K562 (cell line): Measurements from ENCODE around the gene ELOF1. TPM values are rescaled to one million over a fixed set of nuclear protein-coding genes. Genes with fewer than 3 reads are reported as not detected.

Experiments
- EWSR1 ChIP-seq: fragments of 450-650 bp; IDR thresholded peaks from 2 replicates; pipeline ENCODE4 v1.6.1; 2018; ENCODE audit warnings: borderline replicate concordance, mild to moderate bottlenecking, low read depth, moderate library complexity; ENCODE audit not compliant: partially characterized antibody
- GABPB1 ChIP-seq: sonication (generic); formaldehyde crosslinking; IDR thresholded peaks from 2 replicates; pipeline ENCODE4 v1.8.0; 2022; ENCODE audit warnings: mild to moderate bottlenecking, missing genetic modification reagents
- GATA2 ChIP-seq: sonication (generic); formaldehyde crosslinking; IDR thresholded peaks from 2 replicates; pipeline ENCODE4 v1.4.0; 2020; ENCODE audit warnings: mild to moderate bottlenecking, missing genetic modification reagents
- JUN ChIP-seq, 2 experiments: sonication (generic) in 1 of 2; formaldehyde crosslinking in 1 of 2; IDR thresholded peaks; 2 replicates each; pipeline versions ENCODE4 v1.6.1 to v1.8.0; 2012 to 2022; ENCODE audit warnings: borderline replicate concordance in 2 of 2, mild to moderate bottlenecking in 2 of 2, improper control_type of control experiment in 1 of 2, low read depth in 1 of 2, low read length in 1 of 2, missing genetic modification reagents in 1 of 2
- KLF1 ChIP-seq: fragments of 450-650 bp; IDR thresholded peaks from 2 replicates; pipeline ENCODE4 v1.6.1; 2016; ENCODE audit warnings: missing genetic modification characterization, missing compliant biosample characterization
- MED1 ChIP-seq: sonication (generic); formaldehyde crosslinking; IDR thresholded peaks from 2 replicates; pipeline ENCODE4 v1.8.1; 2023; ENCODE audit warnings: missing genetic modification reagents, borderline replicate concordance
- NCOR1 ChIP-seq: fragments of 450-650 bp; IDR thresholded peaks from 2 replicates; pipeline ENCODE4 v1.6.1; 2016; ENCODE audit warnings: mild to moderate bottlenecking, moderate library complexity
- PCBP2 ChIP-seq: fragments of 200-400 bp; formaldehyde crosslinking; IDR thresholded peaks from 2 replicates; pipeline ENCODE4 v1.6.1; 2018; ENCODE audit warnings: low read length, low read depth, mild to moderate bottlenecking, moderate library complexity; ENCODE audit not compliant: poor library complexity, severe bottlenecking
- PHF20 ChIP-seq: fragments of 450-650 bp; IDR thresholded peaks from 2 replicates; pipeline ENCODE4 v1.6.1; 2018; ENCODE audit not compliant: partially characterized antibody
- PHTF2 ChIP-seq: fragments of 250-450 bp; sonication (Bioruptor Pico); IDR thresholded peaks from 2 replicates; pipeline ENCODE4 v1.5.0; 2021; ENCODE audit warnings: mild to moderate bottlenecking
- PTRF ChIP-seq: fragments of 450-650 bp; IDR thresholded peaks from 2 replicates; pipeline ENCODE4 v1.6.1; 2016; ENCODE audit warnings: mild to moderate bottlenecking, missing genetic modification characterization, missing compliant biosample characterization
- SIN3A ChIP-seq, 2 experiments: fragments of 150-350 bp in 1 of 2; IDR thresholded peaks; 2 replicates each; pipeline ENCODE4 v1.6.1; 2011 to 2016; ENCODE audit warnings: borderline replicate concordance in 2 of 2, low read depth in 2 of 2, low read length in 2 of 2, mild to moderate bottlenecking in 2 of 2, moderate library complexity in 2 of 2; ENCODE audit not compliant: control insufficient read depth in 1 of 2
- SNIP1 ChIP-seq: fragments of 450-650 bp; IDR thresholded peaks from 2 replicates; pipeline ENCODE4 v1.7.1; 2017; ENCODE audit warnings: low read depth, mild to moderate bottlenecking
- SREBF2 ChIP-seq: sonication (generic); formaldehyde crosslinking; IDR thresholded peaks from 2 replicates; pipeline ENCODE4 v1.4.0; 2020; ENCODE audit warnings: mild to moderate bottlenecking, missing genetic modification reagents
- STAT6 ChIP-seq: sonication (generic); formaldehyde crosslinking; IDR thresholded peaks from 2 replicates; pipeline ENCODE4 v1.8.1; 2023; ENCODE audit warnings: mild to moderate bottlenecking, missing genetic modification reagents
- TCF3 ChIP-seq: sonication (generic); formaldehyde crosslinking; IDR thresholded peaks from 2 replicates; pipeline ENCODE4 v1.4.0; 2020; ENCODE audit warnings: mild to moderate bottlenecking, missing genetic modification reagents
- TEAD1 ChIP-seq, 2 experiments: fragments of 450-650 bp in 1 of 2; sonication (generic) in 1 of 2; formaldehyde crosslinking; IDR thresholded peaks; 2 replicates each; pipeline versions ENCODE4 v1.4.0 to v1.8.0; 2020 to 2022; ENCODE audit warnings: mild to moderate bottlenecking in 2 of 2, missing genetic modification reagents in 1 of 2
- USF2 ChIP-seq: sonication (generic); formaldehyde crosslinking; IDR thresholded peaks from 2 replicates; pipeline ENCODE4 v1.5.0; 2020; ENCODE audit warnings: missing genetic modification reagents
- ZNF518B ChIP-seq: fragments of 250-450 bp; sonication (Bioruptor Pico); IDR thresholded peaks from 2 replicates; pipeline ENCODE4 v1.5.0; 2021; ENCODE audit warnings: mild to moderate bottlenecking, moderate library complexity
- ZNF644 ChIP-seq: fragments of 200-800 bp; sonication (Bioruptor generic); IDR thresholded peaks from 2 replicates; pipeline ENCODE4 v1.6.1; 2016; ENCODE audit warnings: low read depth, missing genetic modification characterization, missing compliant biosample characterization
- polyA plus RNA-seq, 8 experiments: library from polyadenylated mRNA; depleted of rRNA in 4 of 8; stranded (reverse) in 5 of 8; unstranded in 3 of 8; fragments of >200 nt; fragmentation: Nextera tagmentation in 2 of 8; fragmentation: Illumina TruSeq in 1 of 8; extraction: Ambion mirVana in 2 of 8; extraction: Trizol in 1 of 8; gene quantifications; 2 replicates each; pipeline versions ENCODE4 v1.2.1 to v1.2.3, GENCODE V29; 2011 to 2014; ENCODE audit warnings: inconsistent platforms in 1 of 8, missing spikeins in 1 of 8
- total RNA-seq, 7 experiments: library from RNA; depleted of rRNA in 6 of 7; stranded (reverse); fragments of >200 nt in 6 of 7; fragmentation: Illumina TruSeq in 2 of 7; extraction: Trizol in 2 of 7; gene quantifications; 2 replicates each; pipeline versions ENCODE4 v1.2.1 to v1.2.3, GENCODE V29; 2011 to 2021; ENCODE audit warnings: low replicate concordance in 1 of 7

Gene ELOF1
- total and polyA plus RNA-seq, 9 of the 15 experiments (the other 6 are each of a cell fraction or from before 2014, with no cell fraction given): 16.7 to 147 (median 74.2) TPM

- no peak for TF ChIP-seq ZNF518B (CRISPR knock-in tag)
- TF ChIP-seq TEAD1 (CRISPR knock-in tag; IDR thresholded peaks at IDR 0.05): no peak
- TF ChIP-seq USF2 (CRISPR knock-in tag): no peak
- no peak for TF ChIP-seq SREBF2
- TF ChIP-seq PTRF (tag): no peak
- no peak for TF ChIP-seq KLF1
- TF ChIP-seq ZNF644 (tag): no peak
- no peak for TF ChIP-seq SNIP1
- no peak for TF ChIP-seq PHTF2 (CRISPR knock-in tag)
- TF ChIP-seq PCBP2: no peak
- 0 out of 2 replicates have a peak, but pooled peaks have one; percentile 10 for TF ChIP-seq NCOR1
- TF ChIP-seq PHF20: peak; percentile 64
- peak; percentile 67 for TF ChIP-seq GABPB1
- TF ChIP-seq GATA2: no peak
- peak in 1 of 2 experiments; percentile 51; a peak in 1 of 4 replicates for TF ChIP-seq SIN3A (IDR thresholded peaks at IDR 0.05; ENCODE audit: borderline replicate concordance in 2 of 2, control insufficient read depth in 1 of 2, low read depth in 2 of 2, low read length in 2 of 2)
- peak; percentile 31; the same call in 1 of the 2 replicates for TF ChIP-seq TCF3
- no peak for TF ChIP-seq EWSR1
- no peak for TF ChIP-seq STAT6 (CRISPR knock-in tag)
- TF ChIP-seq JUN (IDR thresholded peaks at IDR 0.05; ENCODE audit: borderline replicate concordance, low read depth, low read length): 0 out of 2 replicates have a peak, but pooled peaks have one; percentile 23
- TF ChIP-seq JUN (CRISPR knock-in tag; IDR thresholded peaks at IDR 0.05; ENCODE audit: borderline replicate concordance): no peak
- TF ChIP-seq MED1: no peak
Measured at GRCh38 chr19:11597202-11598102, 38.4 kb upstream of the ELOF1 start, which contains the start of gene ZNF627 (continued).
